B cell (primary cell): ENCODE measurements around the gene MSH6. TPM values are rescaled to one million over a fixed set of nuclear protein-coding genes. Genes with fewer than 3 reads are reported as not detected.

Experiments used
- ATAC-seq: fragments of 200-7000 bp; cut with Tn5 transposase; one replicate; pipeline ENCODE4 v1.10.0; 2021; ENCODE audit warnings: low read depth, mild to moderate bottlenecking, moderate number of reproducible peaks, moderate library complexity
- CTCF ChIA-PET: fragments of 350-600 bp; sonication (Branson Sonifier 250); formaldehyde crosslinking; loops from one replicate; lab custom pipeline; 2021; ENCODE audit warnings: antibody characterized with exemption, inconsistent platforms; lab: Charles Lee
- POLR2A ChIA-PET: fragments of 350-600 bp; sonication (Branson Sonifier 250); formaldehyde crosslinking; loops from one replicate; lab custom pipeline; 2021; ENCODE audit warnings: antibody characterized with exemption; lab: Charles Lee
- DNase-seq: peaks from one replicate; pipeline ENCODE4 v3.0.0; 2013
- H2AFZ ChIP-seq: 2 replicates; pipeline ENCODE4 v1.6.1; 2012; ENCODE audit warnings: mild to moderate bottlenecking, low read depth, low read length; ENCODE audit not compliant: insufficient read depth, poor library complexity, severe bottlenecking
- H3K27ac ChIP-seq, 2 donors: 1 replicate in 1 of 2; 2 replicates in 1 of 2; pipeline ENCODE4 v1.5.1; 2012 to 2013; ENCODE audit warnings: low read length in 2 of 2, mild to moderate bottlenecking in 2 of 2, moderate library complexity in 1 of 2
- H3K27me3 ChIP-seq, 4 experiments: fragments of 200-600 bp in 1 of 4; sonication (generic) in 1 of 4; replicated peaks in 1 of 4; 1 replicate in 2 of 4; 2 replicates in 2 of 4; pipeline versions ENCODE4 v1.6.1 to v1.7.0; 2013 to 2016; ENCODE audit warnings: low read length in 3 of 4, mild to moderate bottlenecking in 2 of 4, mixed read lengths in 1 of 4, moderate library complexity in 1 of 4; ENCODE audit not compliant: insufficient read depth in 4 of 4, control insufficient read depth in 3 of 4; ENCODE audit errors: control extremely low read depth in 1 of 4
- H3K36me3 ChIP-seq, 2 experiments: replicated peaks in 1 of 2; 1 replicate in 1 of 2; 2 replicates in 1 of 2; pipeline versions ENCODE4 v1.6.1 to v1.7.1; 2013; ENCODE audit warnings: low read length in 1 of 2; ENCODE audit not compliant: insufficient read depth in 2 of 2, control insufficient read depth in 1 of 2; ENCODE audit errors: control extremely low read depth in 1 of 2, extremely low read depth in 1 of 2
- H3K4me1 ChIP-seq, 2 donors: fragments of 200-600 bp in 1 of 2; sonication (generic) in 1 of 2; 1 replicate in 1 of 2; 2 replicates in 1 of 2; pipeline versions ENCODE4 v1.5.1 to v1.6.1; 2013 to 2017; ENCODE audit warnings: low read length in 2 of 2; ENCODE audit not compliant: control insufficient read depth in 2 of 2, insufficient read depth in 2 of 2
- H3K4me2 ChIP-seq: replicated peaks from 2 replicates; pipeline ENCODE3; 2012; ENCODE audit warnings: mild to moderate bottlenecking, low read depth, low read length; ENCODE audit not compliant: poor library complexity, severe bottlenecking
- H3K4me3 ChIP-seq, 5 experiments: fragments of 200-600 bp in 1 of 5; sonication (generic) in 1 of 5; 1 replicate in 3 of 5; 2 replicates in 2 of 5; pipeline versions ENCODE4 v1.5.1 to v1.7.0; 2011 to 2016; ENCODE audit warnings: low read length in 4 of 5, mild to moderate bottlenecking in 4 of 5, low read depth in 2 of 5, control low read depth in 1 of 5, moderate library complexity in 1 of 5; ENCODE audit not compliant: insufficient read depth in 1 of 5; ENCODE audit errors: control extremely low read depth in 1 of 5, extremely low read depth in 1 of 5
- H3K79me2 ChIP-seq: fragments of 200-600 bp; sonication (generic); one replicate; pipeline ENCODE4 v1.6.0; 2016; ENCODE audit warnings: low read length; ENCODE audit not compliant: control insufficient read depth, insufficient read depth
- H3K9ac ChIP-seq: fragments of 200-600 bp; sonication (generic); 2 replicates; pipeline ENCODE4 v1.6.1; 2017; ENCODE audit warnings: mild to moderate bottlenecking, low read length, moderate library complexity
- H3K9me3 ChIP-seq, 3 donors: one replicate each; pipeline versions ENCODE4 v1.6.1 to v1.7.1; 2013; ENCODE audit warnings: low read length in 2 of 3; ENCODE audit not compliant: control insufficient read depth in 2 of 3, insufficient read depth in 1 of 3; ENCODE audit errors: control extremely low read depth in 1 of 3
- H4K20me1 ChIP-seq: 2 replicates; pipeline ENCODE4 v1.6.0; 2012; ENCODE audit warnings: mild to moderate bottlenecking, low read length; ENCODE audit not compliant: insufficient read depth, control insufficient read depth, poor library complexity, severe bottlenecking
- H3K27ac Mint-ChIP-seq: one replicate; pipeline ENCODE4 v1.8.0; 2021; ENCODE audit warnings: mixed read lengths
- H3K27me3 Mint-ChIP-seq: one replicate; pipeline ENCODE4 v1.8.0; 2021; ENCODE audit warnings: mixed read lengths
- H3K4me1 Mint-ChIP-seq: one replicate; pipeline ENCODE4 v1.8.0; 2021; ENCODE audit warnings: mixed read lengths
- H3K4me3 Mint-ChIP-seq: one replicate; pipeline ENCODE4 v1.8.0; 2021; ENCODE audit warnings: mixed read lengths
- H3K9me3 Mint-ChIP-seq: one replicate; pipeline ENCODE4 v1.8.0; 2022; ENCODE audit warnings: mixed read lengths; ENCODE audit not compliant: insufficient read depth
- CTCF ChIP-seq: fragments of 200-600 bp; IDR thresholded peaks from one replicate; pipeline ENCODE4 v1.8.0; 2022; ENCODE audit warnings: antibody characterized with exemption, mild to moderate bottlenecking
- EZH2 ChIP-seq: IDR thresholded peaks from 2 replicates; pipeline ENCODE4 v1.6.1; 2012; ENCODE audit warnings: borderline replicate concordance, low read depth, mild to moderate bottlenecking, moderate library complexity, low read length; ENCODE audit not compliant: insufficient read depth, poor library complexity, severe bottlenecking
- WGBS: methylation state at CpG from one replicate; pipeline ENCODE4 v1.1.5; 2013; ENCODE audit warnings: missing lambda C conversion rate; ENCODE audit not compliant: insufficient coverage; 5-methylcytosine and 5-hydroxymethylcytosine counted together
- intact Hi-C: fragments of 100-400 bp; cut with micrococcal nuclease; formaldehyde crosslinking; loops from one replicate; pipeline ENCODE4 v1.10.0; 2022
- polyA plus RNA-seq: library from polyadenylated mRNA; depleted of rRNA; stranded (reverse); fragments of >200 nt; gene quantifications from 2 replicates; pipeline ENCODE4 v1.2.3, GENCODE V29; 2012
- total RNA-seq, 2 donors: library from RNA; stranded (reverse); fragments of 120-200 nt in 1 of 2; gene quantifications; 1 replicate in 1 of 2; 2 replicates in 1 of 2; pipeline versions ENCODE4 v1.2.3 to v1.2.4, GENCODE V29; 2013 to 2022

Gene MSH6
- total and polyA plus RNA-seq, 2 donors (not counting 1 experiment from before 2014, with no cell fraction given): 6.8 to 43.9 TPM

- DNase-seq (no peak), ATAC-seq (no peak)
- Histone ChIP-seq H2AFZ (no peak overlapping the region), H3K9me3 (peaks cover 2 to 10% (median 8%) of the 10 kb centered on the region in 3 donors), H4K20me1 (no peaks in the 10 kb centered on the region), H3K27ac (peak overlapping the region in 1 of 2 donors; percentile 25), H3K79me2 (peaks cover 26% of the 10 kb centered on the region), H3K27me3 (no peaks in the 10 kb centered on the region), H3K36me3 (peaks cover 11 to 77% of the 10 kb centered on the region in 2 experiments), H3K9ac (no peak overlapping the region), H3K4me1 (no peaks in the 10 kb centered on the region), H3K4me3 (no peak overlapping the region), H3K4me2 (no peak overlapping the region)
- Mint-ChIP-seq H3K9me3 (peaks cover 3% of the 10 kb centered on the region), H3K4me3 (no peak overlapping the region), H3K27ac (no peak overlapping the region), H3K27me3 (no peaks in the 10 kb centered on the region), H3K4me1 (no peaks in the 10 kb centered on the region)
- intact Hi-C loops: no loop called here
- 98% methylated on average over 4 of the region's 6 CpGs for WGBS
- CTCF ChIA-PET: no interaction called here
- POLR2A ChIA-PET: no interaction called here
- TF ChIP-seq CTCF (no peak), EZH2 (no peak)
Observed at GRCh38 chr2:47799031-47799609, 16.2 kb downstream of the MSH6 start.

GRCh38 chr2:47801118-47801517, 18.2 kb downstream of the MSH6 start:
- Mint-ChIP-seq H3K27ac (no peak overlapping the region), H3K4me3 (no peak overlapping the region), H3K4me1 (no peaks in the 10 kb centered on the region), H3K27me3 (no peaks in the 10 kb centered on the region), H3K9me3 (peaks cover 3% of the 10 kb centered on the region)
- no peak for ATAC-seq
- H3K36me3 ChIP-seq: peaks cover 19 to 86% of the 10 kb centered on the region in 2 experiments
- H4K20me1 ChIP-seq: no peaks in the 10 kb centered on the region
- H2AFZ ChIP-seq: no peak overlapping the region
- TF ChIP-seq EZH2: no peak
- no peak for TF ChIP-seq CTCF
- no peak overlapping the region for H3K27ac ChIP-seq
- no CpG with 5 or more reads among the region's 3 CpGs for WGBS
- no peak overlapping the region for H3K4me2 ChIP-seq
- peaks cover 7% of the 10 kb centered on the region for H3K79me2 ChIP-seq
- no peaks in the 10 kb centered on the region for H3K27me3 ChIP-seq
- ChIA-PET POLR2A (no interaction called here), CTCF (no interaction called here)
- no peaks in the 10 kb centered on the region for H3K4me1 ChIP-seq
- peaks cover 2 to 10% (median 10%) of the 10 kb centered on the region in 3 donors for H3K9me3 ChIP-seq
- no peak overlapping the region for H3K4me3 ChIP-seq
- intact Hi-C loops: no loop called here
- H3K9ac ChIP-seq: no peak overlapping the region
- DNase-seq: no peak
